ENCODE results near the gene PLA2G5.

GRCh38 chr1:20107796-20108195 lies 37.8 kb downstream of the PLA2G5 start:
- TF ChIP-seq POLR2AphosphoS5 (IDR thresholded peaks at IDR 0.05): no peak
- TF ChIP-seq, protein P1, sequence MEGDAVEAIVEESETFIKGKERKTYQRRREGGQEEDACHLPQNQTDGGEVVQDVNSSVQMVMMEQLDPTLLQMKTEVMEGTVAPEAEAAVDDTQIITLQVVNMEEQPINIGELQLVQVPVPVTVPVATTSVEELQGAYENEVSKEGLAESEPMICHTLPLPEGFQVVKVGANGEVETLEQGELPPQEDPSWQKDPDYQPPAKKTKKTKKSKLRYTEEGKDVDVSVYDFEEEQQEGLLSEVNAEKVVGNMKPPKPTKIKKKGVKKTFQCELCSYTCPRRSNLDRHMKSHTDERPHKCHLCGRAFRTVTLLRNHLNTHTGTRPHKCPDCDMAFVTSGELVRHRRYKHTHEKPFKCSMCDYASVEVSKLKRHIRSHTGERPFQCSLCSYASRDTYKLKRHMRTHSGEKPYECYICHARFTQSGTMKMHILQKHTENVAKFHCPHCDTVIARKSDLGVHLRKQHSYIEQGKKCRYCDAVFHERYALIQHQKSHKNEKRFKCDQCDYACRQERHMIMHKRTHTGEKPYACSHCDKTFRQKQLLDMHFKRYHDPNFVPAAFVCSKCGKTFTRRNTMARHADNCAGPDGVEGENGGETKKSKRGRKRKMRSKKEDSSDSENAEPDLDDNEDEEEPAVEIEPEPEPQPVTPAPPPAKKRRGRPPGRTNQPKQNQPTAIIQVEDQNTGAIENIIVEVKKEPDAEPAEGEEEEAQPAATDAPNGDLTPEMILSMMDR (IDR thresholded peaks at IDR 0.05): no peak
